H9 (cell line): ENCODE measurements around the gene PCDHGB1. TPM values are rescaled to one million over a fixed set of nuclear protein-coding genes. Genes with fewer than 3 reads are reported as not detected.

ENCODE experiments used
- DNase-seq: peaks from one replicate; pipeline ENCODE4 v3.0.0-alpha.2; 2017
- H2AFZ ChIP-seq: one replicate; pipeline ENCODE4 v1.6.1; 2013; ENCODE audit warnings: mild to moderate bottlenecking, low read length, control low read depth, moderate library complexity
- H2AK5ac ChIP-seq: 2 replicates; pipeline ENCODE4 v1.6.1; 2013; ENCODE audit warnings: low read length, control low read depth, mixed read lengths; ENCODE audit not compliant: insufficient read length
- H2BK120ac ChIP-seq: one replicate; pipeline ENCODE4 v1.6.1; 2013; ENCODE audit warnings: low read depth, mild to moderate bottlenecking, low read length, control low read depth, inconsistent platforms; ENCODE audit not compliant: poor library complexity, severe bottlenecking
- H2BK12ac ChIP-seq: 2 replicates; pipeline ENCODE4 v1.6.1; 2013; ENCODE audit warnings: low read length, control low read depth, mixed read lengths, low read depth; ENCODE audit not compliant: insufficient read length
- H2BK15ac ChIP-seq: 2 replicates; pipeline ENCODE4 v1.6.1; 2013; ENCODE audit warnings: low read depth, low read length, control low read depth
- H2BK20ac ChIP-seq: one replicate; pipeline ENCODE4 v1.6.1; 2013; ENCODE audit warnings: low read depth, mild to moderate bottlenecking, low read length, control low read depth, inconsistent platforms; ENCODE audit not compliant: poor library complexity, severe bottlenecking
- H2BK5ac ChIP-seq: 2 replicates; pipeline ENCODE4 v1.6.1; 2013; ENCODE audit warnings: low read length, control low read depth, mixed read lengths; ENCODE audit not compliant: insufficient read length
- H3K14ac ChIP-seq: 2 replicates; pipeline ENCODE4 v1.6.1; 2013; ENCODE audit warnings: low read length, control low read depth; ENCODE audit not compliant: insufficient read depth
- H3K18ac ChIP-seq: 2 replicates; pipeline ENCODE4 v1.6.1; 2013; ENCODE audit warnings: low read depth, mild to moderate bottlenecking, mixed read lengths, low read length, control low read depth; ENCODE audit not compliant: insufficient read length
- H3K23ac ChIP-seq: 2 replicates; pipeline ENCODE4 v1.6.1; 2013; ENCODE audit warnings: low read length, control low read depth, mixed read lengths, low read depth; ENCODE audit not compliant: insufficient read length
- H3K23me2 ChIP-seq: 2 replicates; pipeline ENCODE4 v1.6.1; 2013; ENCODE audit warnings: low read depth, mild to moderate bottlenecking, mixed read lengths, low read length, control low read depth; ENCODE audit not compliant: insufficient read length, poor library complexity, severe bottlenecking
- H3K27ac ChIP-seq: 2 replicates; pipeline ENCODE4 v1.5.1; 2013; ENCODE audit warnings: low read length, control low read depth, mixed read lengths, low read depth; ENCODE audit not compliant: insufficient read length
- H3K27me3 ChIP-seq: 2 replicates; pipeline ENCODE4 v1.6.1; 2013; ENCODE audit warnings: low read length, control low read depth, inconsistent platforms; ENCODE audit not compliant: insufficient read depth
- H3K4ac ChIP-seq: 2 replicates; pipeline ENCODE4 v1.6.1; 2013; ENCODE audit warnings: low read depth, mild to moderate bottlenecking, control low read depth, inconsistent platforms, low read length, moderate library complexity
- H3K4me1 ChIP-seq: 2 replicates; pipeline ENCODE4 v1.6.1; 2013; ENCODE audit warnings: low read length, control low read depth, inconsistent platforms; ENCODE audit not compliant: insufficient read depth
- H3K4me2 ChIP-seq: 2 replicates; pipeline ENCODE4 v1.6.1; 2013; ENCODE audit warnings: low read length, control low read depth, mixed read lengths; ENCODE audit not compliant: insufficient read length, insufficient read depth
- H3K56ac ChIP-seq: 2 replicates; pipeline ENCODE4 v1.6.1; 2013; ENCODE audit warnings: low read depth, mild to moderate bottlenecking, mixed read lengths, low read length, control low read depth; ENCODE audit not compliant: insufficient read length
- H3K79me1 ChIP-seq: 2 replicates; pipeline ENCODE4 v1.6.1; 2013; ENCODE audit warnings: low read depth, mild to moderate bottlenecking, moderate library complexity, low read length, control low read depth, inconsistent platforms; ENCODE audit not compliant: insufficient read depth, poor library complexity, severe bottlenecking
- H3K79me2 ChIP-seq: 2 replicates; pipeline ENCODE4 v1.6.1; 2013; ENCODE audit warnings: low read length, control low read depth, inconsistent platforms; ENCODE audit not compliant: insufficient read depth
- H3K9ac ChIP-seq: 2 replicates; pipeline ENCODE4 v1.6.1; 2013; ENCODE audit warnings: low read length, control low read depth, mixed read lengths; ENCODE audit not compliant: insufficient read length; ENCODE audit errors: extremely low read depth
- H3K9me3 ChIP-seq: one replicate; pipeline ENCODE4 v1.6.1; 2013; ENCODE audit warnings: low read depth, low read length, inconsistent platforms; ENCODE audit not compliant: control insufficient read depth
- H3T11ph ChIP-seq: one replicate; pipeline ENCODE4 v1.6.1; 2013; ENCODE audit warnings: mild to moderate bottlenecking, low read length, control low read depth, inconsistent platforms
- H4K20me1 ChIP-seq: one replicate; pipeline ENCODE4 v1.6.1; 2013; ENCODE audit not compliant: control insufficient read depth, insufficient read length, insufficient read depth
- H4K5ac ChIP-seq: 2 replicates; pipeline ENCODE4 v1.6.1; 2013; ENCODE audit warnings: low read depth, mild to moderate bottlenecking, mixed read lengths, low read length, control low read depth; ENCODE audit not compliant: insufficient read length
- H4K8ac ChIP-seq: replicated peaks from 2 replicates; pipeline ENCODE4 v1.6.1; 2013; ENCODE audit warnings: low read length, control low read depth, mixed read lengths, low read depth; ENCODE audit not compliant: insufficient read length
- H4K91ac ChIP-seq: 2 replicates; pipeline ENCODE4 v1.6.1; 2013; ENCODE audit warnings: low read depth, mild to moderate bottlenecking, moderate library complexity, mixed read lengths, low read length, control low read depth; ENCODE audit not compliant: insufficient read length
- H3K27ac Mint-ChIP-seq, 3 experiments: 2 replicates in 2 of 3; 3 replicates in 1 of 3; pipeline ENCODE4 v1.8.0; 2020 to 2021; ENCODE audit warnings: mixed read lengths in 3 of 3, mild to moderate bottlenecking in 1 of 3, moderate library complexity in 1 of 3
- H3K27me3 Mint-ChIP-seq: 2 replicates; pipeline ENCODE4 v1.8.0; 2021; ENCODE audit warnings: low read depth, mild to moderate bottlenecking, moderate library complexity, mixed read lengths
- H3K36me3 Mint-ChIP-seq, 3 experiments: 2 replicates in 2 of 3; 3 replicates in 1 of 3; pipeline ENCODE4 v1.8.0; 2020 to 2021; ENCODE audit warnings: low read depth in 3 of 3, mixed read lengths in 3 of 3; ENCODE audit not compliant: insufficient read depth in 1 of 3
- H3K4me1 Mint-ChIP-seq, 2 experiments: 2 replicates each; pipeline ENCODE4 v1.8.0; 2020; ENCODE audit warnings: mixed read lengths in 2 of 2
- H3K4me3 Mint-ChIP-seq, 2 experiments: 2 replicates in 1 of 2; 3 replicates in 1 of 2; pipeline ENCODE4 v1.8.0; 2020 to 2021; ENCODE audit warnings: mild to moderate bottlenecking in 2 of 2, mixed read lengths in 2 of 2, moderate library complexity in 1 of 2
- H3K9me3 Mint-ChIP-seq, 2 experiments: 2 replicates in 1 of 2; 3 replicates in 1 of 2; pipeline ENCODE4 v1.8.0; 2020; ENCODE audit warnings: mild to moderate bottlenecking in 2 of 2, mixed read lengths in 2 of 2, moderate library complexity in 1 of 2
- CTCF ChIP-seq: fragments of 200-600 bp; sonication (generic); conservative IDR thresholded peaks from 3 replicates; pipeline ENCODE4 v1.8.0; 2021; ENCODE audit warnings: antibody characterized with exemption, mild to moderate bottlenecking
- WGBS: extraction: QIAGEN DNeasy Blood & Tissue Kit; methylation state at CpG from one replicate; pipeline ENCODE4 v1.1.7; 2013; ENCODE audit warnings: missing lambda C conversion rate, low lambda C conversion rate, mixed read lengths; ENCODE audit not compliant: insufficient read length; ENCODE audit errors: extremely low coverage; 5-methylcytosine and 5-hydroxymethylcytosine counted together
- total RNA-seq: library from RNA; stranded (reverse); gene quantifications from 2 replicates; pipeline ENCODE4 v1.2.1, GENCODE V29; 2021

PCDHGB1 gene
- total RNA-seq, 1 experiment from 2014 or later: 5.0 TPM

DNA sequence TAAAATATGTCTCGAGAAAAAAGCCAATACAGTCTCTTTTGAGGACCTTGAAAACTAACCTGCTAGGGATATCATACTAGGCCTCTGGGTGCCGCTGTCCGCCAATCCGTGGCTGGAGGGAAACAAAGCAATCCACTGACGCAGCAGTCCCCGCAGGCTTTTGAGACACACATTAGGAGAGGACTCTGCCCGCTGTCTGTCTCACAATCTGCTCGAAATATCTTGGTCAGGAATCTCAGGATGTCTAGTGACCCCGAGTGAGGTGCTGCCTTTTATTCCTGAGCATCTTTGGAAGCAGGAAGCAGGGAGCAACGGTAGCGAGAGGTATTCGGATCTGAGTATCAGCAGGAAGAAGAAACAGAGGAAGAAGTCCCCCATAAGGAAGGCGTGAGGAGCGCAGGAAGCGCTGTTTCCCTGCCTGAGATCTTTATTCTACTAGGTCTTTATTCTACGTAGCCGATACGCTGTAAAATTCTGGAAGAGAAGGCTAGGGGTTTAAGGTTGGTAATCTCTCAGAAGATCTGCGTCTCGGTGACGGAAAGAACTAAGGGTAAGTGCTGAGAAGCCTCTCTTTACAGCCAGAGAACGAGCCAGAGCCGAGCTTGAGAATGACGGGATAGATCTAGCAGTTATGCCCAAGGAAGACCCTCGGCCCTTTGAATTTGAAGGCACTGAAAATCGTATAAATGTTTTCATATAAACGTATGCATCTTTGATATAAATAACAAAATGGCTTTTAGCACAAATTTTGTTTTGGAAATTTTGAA lies 23.6 kb upstream of the PCDHGB1 start:
- no peak overlapping the region for H3K56ac ChIP-seq
- Mint-ChIP-seq H3K4me1 (peaks cover 5 to 6% of the 10 kb centered on the region in 2 experiments), H3K27ac (peak overlapping the region in 1 of 3 experiments; percentile 99; a peak in 3 of 7 replicates), H3K36me3 (peaks cover 6 to 24% (median 8%) of the 10 kb centered on the region in 3 experiments; a peak in 6 of 7 replicates), H3K27me3 (peaks cover 7% of the 10 kb centered on the region), H3K9me3 (peaks cover 33 to 61% of the 10 kb centered on the region in 2 experiments), H3K4me3 (peak overlapping the region; percentile 35 to 80; a peak in 2 of 5 replicates)
- peak; percentile 77 for TF ChIP-seq CTCF
- WGBS: no CpG with 5 or more reads among the region's 27 CpGs
- H3K79me1 ChIP-seq: no peaks in the 10 kb centered on the region
- H2AK5ac ChIP-seq: no peak overlapping the region
- no peak overlapping the region for H2BK15ac ChIP-seq
- H3K9me3 ChIP-seq: peaks cover 8% of the 10 kb centered on the region
- H3K4me2 ChIP-seq: peak overlapping the region; percentile 63
- no peaks in the 10 kb centered on the region for H3K79me2 ChIP-seq
- no peak overlapping the region for H2BK120ac ChIP-seq
- H3K23ac ChIP-seq: no peak overlapping the region
- H3K23me2 ChIP-seq: peaks cover 9% of the 10 kb centered on the region
- no peak overlapping the region for H4K5ac ChIP-seq
- no peak overlapping the region for H3T11ph ChIP-seq
- H3K27ac ChIP-seq: no peak overlapping the region
- H2BK12ac ChIP-seq: no peak overlapping the region
- H2AFZ ChIP-seq: peak overlapping the region; percentile 99
- H4K8ac ChIP-seq: no peak overlapping the region
- H3K4ac ChIP-seq: no peak overlapping the region; the same call in 1 of the 2 replicates
- no peak overlapping the region for H4K91ac ChIP-seq
- H4K20me1 ChIP-seq: no peaks in the 10 kb centered on the region
- H3K27me3 ChIP-seq: no peaks in the 10 kb centered on the region
- H3K14ac ChIP-seq: peak overlapping the region; percentile 83; the same call in 1 of the 2 replicates
- H2BK20ac ChIP-seq: no peak overlapping the region
- no peak overlapping the region for H2BK5ac ChIP-seq
- DNase-seq: peak; percentile 82
- H3K4me1 ChIP-seq: no peaks in the 10 kb centered on the region
- peak overlapping the region; percentile 53 for H3K9ac ChIP-seq
- H3K18ac ChIP-seq: peak overlapping the region; percentile 79
